Trophoblast cell (in vitro differentiated cells and primary cell): Measurements from ENCODE around the gene OPCML.

Experiments used
- DNase-seq, 2 donors: peaks; one replicate each; pipeline ENCODE4 v3.0.0-alpha.2; 2016
- H2AFZ ChIP-seq: 2 replicates; pipeline ENCODE4 v1.6.1; 2013; ENCODE audit warnings: low read length, moderate library complexity, mild to moderate bottlenecking; ENCODE audit not compliant: insufficient read depth, poor library complexity
- H2AK5ac ChIP-seq: 2 replicates; pipeline ENCODE4 v1.6.1; 2013; ENCODE audit warnings: mild to moderate bottlenecking, low read length
- H2BK120ac ChIP-seq: 2 replicates; pipeline ENCODE4 v1.6.1; 2013; ENCODE audit warnings: low read length, mild to moderate bottlenecking, moderate library complexity; ENCODE audit not compliant: insufficient read depth, poor library complexity
- H2BK12ac ChIP-seq: 2 replicates; pipeline ENCODE4 v1.6.1; 2013; ENCODE audit warnings: mild to moderate bottlenecking, low read length, moderate library complexity
- H2BK5ac ChIP-seq: 2 replicates; pipeline ENCODE4 v1.6.1; 2013; ENCODE audit warnings: low read length, low read depth, moderate library complexity, mild to moderate bottlenecking; ENCODE audit not compliant: poor library complexity
- H3K14ac ChIP-seq: 2 replicates; pipeline ENCODE4 v1.6.1; 2013; ENCODE audit warnings: mild to moderate bottlenecking, low read length
- H3K18ac ChIP-seq: 2 replicates; pipeline ENCODE4 v1.6.1; 2013; ENCODE audit warnings: mild to moderate bottlenecking, low read length
- H3K23ac ChIP-seq: 2 replicates; pipeline ENCODE4 v1.6.1; 2013; ENCODE audit warnings: low read length
- H3K27ac ChIP-seq: 2 replicates; pipeline ENCODE4 v1.5.1; 2013; ENCODE audit warnings: low read depth, mild to moderate bottlenecking, inconsistent platforms, low read length, moderate library complexity
- H3K27me3 ChIP-seq: 2 replicates; pipeline ENCODE4 v1.6.1; 2013; ENCODE audit warnings: inconsistent platforms, mild to moderate bottlenecking, low read length, moderate library complexity; ENCODE audit not compliant: insufficient read depth
- H3K36me3 ChIP-seq, 2 experiments: 1 replicate in 1 of 2; 2 replicates in 1 of 2; pipeline ENCODE4 v1.6.1; 2013; ENCODE audit warnings: low read length in 2 of 2, mild to moderate bottlenecking in 2 of 2, moderate library complexity in 1 of 2; ENCODE audit not compliant: insufficient read depth in 2 of 2, control insufficient read depth in 1 of 2
- H3K4ac ChIP-seq: 2 replicates; pipeline ENCODE4 v1.6.1; 2013; ENCODE audit warnings: low read depth, mild to moderate bottlenecking, low read length, moderate library complexity
- H3K4me1 ChIP-seq, 2 experiments: 1 replicate in 1 of 2; 2 replicates in 1 of 2; pipeline ENCODE4 v1.6.1; 2013; ENCODE audit warnings: low read length in 2 of 2, mild to moderate bottlenecking in 2 of 2, moderate library complexity in 1 of 2; ENCODE audit not compliant: insufficient read depth in 2 of 2, control insufficient read depth in 1 of 2
- H3K4me2 ChIP-seq: 2 replicates; pipeline ENCODE4 v1.6.1; 2013; ENCODE audit warnings: inconsistent platforms, mild to moderate bottlenecking, low read length, moderate library complexity
- H3K4me3 ChIP-seq: 2 replicates; pipeline ENCODE4 v1.5.1; 2013; ENCODE audit warnings: mild to moderate bottlenecking, low read depth, low read length, inconsistent platforms
- H3K79me1 ChIP-seq: one replicate; pipeline ENCODE4 v1.6.1; 2013; ENCODE audit warnings: low read length
- H3K79me2 ChIP-seq: 2 replicates; pipeline ENCODE4 v1.6.1; 2013; ENCODE audit warnings: low read length, mild to moderate bottlenecking; ENCODE audit not compliant: control insufficient read depth, insufficient read depth, poor library complexity
- H3K9ac ChIP-seq: 2 replicates; pipeline ENCODE4 v1.6.1; 2013; ENCODE audit warnings: mild to moderate bottlenecking, low read length
- H3K9me3 ChIP-seq: 2 replicates; pipeline ENCODE4 v1.6.1; 2013; ENCODE audit warnings: low read depth, mild to moderate bottlenecking, control low read depth, inconsistent platforms, low read length; ENCODE audit not compliant: insufficient read depth
- H4K12ac ChIP-seq: 2 replicates; pipeline ENCODE4 v1.6.1; 2013; ENCODE audit warnings: low read depth, mild to moderate bottlenecking, low read length, moderate library complexity
- H4K8ac ChIP-seq: 2 replicates; pipeline ENCODE4 v1.6.1; 2013; ENCODE audit warnings: low read depth, mild to moderate bottlenecking, low read length, moderate library complexity
- H4K91ac ChIP-seq: one replicate; pipeline ENCODE4 v1.6.1; 2013; ENCODE audit warnings: low read depth, mild to moderate bottlenecking, low read length, moderate library complexity
- WGBS: extraction: QIAGEN DNeasy Blood & Tissue Kit; methylation state at CpG from one replicate; pipeline ENCODE4 v1.1.7; 2013; ENCODE audit warnings: missing lambda C conversion rate; ENCODE audit not compliant: insufficient read length, insufficient coverage; ENCODE audit errors: extremely low coverage; 5-methylcytosine and 5-hydroxymethylcytosine counted together

Gene OPCML

DNA sequence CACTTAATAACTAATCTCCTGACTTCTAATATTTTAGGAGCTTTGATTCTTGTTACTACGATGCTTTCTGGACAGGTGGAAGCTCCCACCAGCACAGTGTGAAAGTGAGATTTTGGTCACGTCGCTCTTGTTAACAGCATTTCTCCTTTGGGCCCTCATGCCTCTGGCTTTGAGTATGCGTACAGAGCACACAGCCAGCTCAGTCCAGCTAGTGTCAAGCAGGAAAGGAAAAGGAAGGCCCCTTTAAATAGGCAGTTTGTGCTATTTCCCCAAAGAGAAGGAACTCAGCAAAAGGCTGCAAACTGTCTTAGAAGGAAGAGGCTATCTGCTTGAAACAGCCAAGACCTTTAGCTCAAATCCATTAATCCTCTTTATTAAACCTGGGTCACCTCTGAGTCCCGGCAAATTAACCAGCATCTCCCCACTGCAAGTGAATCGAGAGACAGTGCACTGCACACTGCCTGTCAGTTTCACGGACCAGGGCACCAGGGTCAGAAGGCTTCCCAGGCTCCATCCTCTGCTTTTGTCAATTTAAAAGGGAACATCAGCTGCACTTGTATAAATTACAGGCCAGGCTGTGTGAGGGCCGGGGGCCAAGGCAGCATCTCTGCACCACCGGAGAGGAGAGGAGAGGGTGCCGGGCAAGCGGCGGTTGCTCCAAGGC is 34.7 kb downstream of the OPCML start:
- Histone ChIP-seq H3K14ac (no peak overlapping the region), H3K9me3 (no peaks in the 10 kb centered on the region), H3K23ac (no peak overlapping the region), H3K9ac (no peak overlapping the region), H3K4me1 (no peaks in the 10 kb centered on the region), H3K4ac (no peak overlapping the region), H4K12ac (no peak overlapping the region), H2BK5ac (no peak overlapping the region), H3K18ac (no peak overlapping the region), H3K79me2 (no peaks in the 10 kb centered on the region), H2AFZ (no peak overlapping the region), H3K4me2 (no peak overlapping the region), H2BK120ac (no peak overlapping the region), H3K36me3 (no peaks in the 10 kb centered on the region), H3K27ac (no peak overlapping the region), H3K27me3 (no peaks in the 10 kb centered on the region), H3K79me1 (no peaks in the 10 kb centered on the region), H3K4me3 (no peak overlapping the region), H4K8ac (no peak overlapping the region), H4K91ac (no peak overlapping the region), H2AK5ac (no peak overlapping the region), H2BK12ac (no peak overlapping the region)
- no CpG with 5 or more reads among the region's 12 CpGs for WGBS
- DNase-seq = no peak

DNA sequence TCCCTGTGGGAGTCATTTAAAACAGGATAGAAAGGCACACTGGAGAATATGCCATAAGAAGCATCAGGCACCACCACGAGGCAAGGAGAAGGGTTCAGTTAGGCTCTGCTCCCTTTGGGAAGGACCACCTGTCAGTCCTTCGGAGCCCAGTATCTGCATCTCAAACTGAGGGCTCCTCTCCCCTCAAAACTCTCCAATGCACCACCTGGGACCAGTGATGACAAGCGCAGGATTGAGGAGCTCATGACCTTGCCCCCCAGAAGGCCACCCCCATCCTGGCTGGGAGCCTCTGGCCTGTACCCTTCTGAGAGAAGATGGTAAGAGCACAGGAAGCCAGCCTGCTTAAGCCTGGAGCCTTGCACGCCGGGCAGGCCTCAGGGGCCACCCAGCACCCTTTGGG is 39.4 kb downstream of the OPCML start:
- Histone ChIP-seq H3K4ac (no peak overlapping the region), H3K27ac (no peak overlapping the region), H3K9me3 (no peaks in the 10 kb centered on the region), H3K79me2 (no peaks in the 10 kb centered on the region), H2BK5ac (no peak overlapping the region), H3K18ac (no peak overlapping the region), H3K9ac (no peak overlapping the region), H4K91ac (no peak overlapping the region), H3K79me1 (no peaks in the 10 kb centered on the region), H2AFZ (no peak overlapping the region), H4K8ac (no peak overlapping the region), H4K12ac (no peak overlapping the region), H2BK12ac (no peak overlapping the region), H3K36me3 (no peaks in the 10 kb centered on the region), H3K23ac (no peak overlapping the region), H3K14ac (no peak overlapping the region), H3K27me3 (no peaks in the 10 kb centered on the region), H3K4me2 (no peak overlapping the region), H3K4me3 (no peak overlapping the region), H2BK120ac (no peak overlapping the region), H3K4me1 (peaks cover 0 to 9% of the 10 kb centered on the region in 2 experiments), H2AK5ac (no peak overlapping the region)
- WGBS = no CpG with 5 or more reads among the region's 5 CpGs
- DNase-seq = no peak

DNA sequence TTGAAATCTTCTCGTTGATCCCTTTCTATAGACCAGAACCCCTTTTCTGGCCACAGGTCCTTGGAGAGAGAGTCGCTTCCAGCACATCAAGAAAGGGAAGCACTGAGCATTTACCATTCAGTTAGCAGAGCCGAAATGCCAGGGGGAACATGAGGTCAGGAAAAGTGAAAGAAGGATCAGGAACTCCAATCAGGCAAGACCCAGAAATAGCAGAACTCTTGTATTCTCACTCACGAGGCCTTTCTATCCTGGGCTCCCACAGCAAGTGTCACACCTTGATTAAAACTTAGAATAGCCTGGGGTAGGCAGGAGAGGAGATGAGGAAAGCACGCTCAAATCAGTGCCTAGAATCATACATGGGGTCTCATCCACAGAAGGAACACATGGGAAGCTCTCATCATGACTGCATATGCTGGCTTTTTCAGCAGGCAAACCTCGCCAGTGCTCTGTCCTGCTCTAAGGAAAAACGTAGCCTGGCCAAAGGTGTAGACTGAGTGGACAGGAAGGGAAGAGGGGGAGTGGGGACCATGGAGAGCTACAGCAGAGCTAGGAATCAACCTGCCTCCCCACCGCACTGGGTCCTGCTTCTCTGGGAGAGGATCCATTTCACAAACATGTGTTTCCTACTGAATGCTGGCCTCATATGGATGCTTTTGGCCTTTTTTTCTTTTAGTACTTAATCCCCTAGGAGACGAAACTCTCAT is 40.5 kb downstream of the OPCML start:
- H4K8ac ChIP-seq = no peak overlapping the region
- H2AFZ ChIP-seq = no peak overlapping the region
- H4K12ac ChIP-seq = no peak overlapping the region
- no peak overlapping the region for H3K4me3 ChIP-seq
- no peaks in the 10 kb centered on the region for H3K79me1 ChIP-seq
- H3K36me3 ChIP-seq = no peaks in the 10 kb centered on the region
- H3K4ac ChIP-seq = no peak overlapping the region
- H2BK12ac ChIP-seq = no peak overlapping the region
- no CpG with 5 or more reads among the region's 9 CpGs for WGBS
- no peak overlapping the region for H3K23ac ChIP-seq
- no peak overlapping the region for H3K4me2 ChIP-seq
- H4K91ac ChIP-seq = no peak overlapping the region
- no peaks in the 10 kb centered on the region for H3K27me3 ChIP-seq
- no peaks in the 10 kb centered on the region for H3K79me2 ChIP-seq
- no peak overlapping the region for H2BK5ac ChIP-seq
- no peak for DNase-seq
- no peak overlapping the region for H2BK120ac ChIP-seq
- H3K9ac ChIP-seq = peak overlapping the region; percentile 24
- H3K14ac ChIP-seq = no peak overlapping the region
- H3K18ac ChIP-seq = no peak overlapping the region
- H3K4me1 ChIP-seq = peaks cover 0 to 9% of the 10 kb centered on the region in 2 experiments
- no peaks in the 10 kb centered on the region for H3K9me3 ChIP-seq
- H2AK5ac ChIP-seq = no peak overlapping the region
- H3K27ac ChIP-seq = no peak overlapping the region

DNA sequence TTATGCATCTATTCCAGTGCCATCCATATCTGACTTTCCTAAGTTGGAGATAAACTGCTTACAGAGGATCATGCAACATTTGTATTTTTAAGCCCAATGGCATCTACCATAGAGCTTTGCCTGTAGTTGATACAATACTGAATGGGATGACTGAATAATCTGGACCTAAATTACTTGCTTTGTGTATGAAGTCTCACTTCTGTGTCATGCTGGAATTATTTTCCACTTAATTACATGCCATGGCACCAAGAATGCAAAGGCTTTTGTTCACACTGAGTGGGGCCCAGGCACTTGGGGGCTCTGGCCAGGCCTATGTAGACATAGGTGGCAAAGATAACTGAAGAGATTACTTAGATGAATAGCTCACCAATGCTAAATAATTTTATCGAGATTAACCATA is 51.6 kb downstream of the OPCML start:
- no peaks in the 10 kb centered on the region for H3K4me1 ChIP-seq
- no peak overlapping the region for H3K14ac ChIP-seq
- H3K9ac ChIP-seq = no peak overlapping the region
- no peak overlapping the region for H2BK5ac ChIP-seq
- H3K4me2 ChIP-seq = no peak overlapping the region
- H2BK120ac ChIP-seq = no peak overlapping the region
- no peak overlapping the region for H2AFZ ChIP-seq
- H3K27ac ChIP-seq = no peak overlapping the region
- no peak overlapping the region for H2BK12ac ChIP-seq
- no peak overlapping the region for H3K18ac ChIP-seq
- H3K23ac ChIP-seq = no peak overlapping the region
- no peak overlapping the region for H4K8ac ChIP-seq
- no CpG with 5 or more reads among the region's 1 CpG for WGBS
- no peaks in the 10 kb centered on the region for H3K9me3 ChIP-seq
- no peaks in the 10 kb centered on the region for H3K79me1 ChIP-seq
- no peak overlapping the region for H4K12ac ChIP-seq
- no peaks in the 10 kb centered on the region for H3K79me2 ChIP-seq
- no peak overlapping the region for H2AK5ac ChIP-seq
- no peak overlapping the region for H3K4me3 ChIP-seq
- no peak overlapping the region for H4K91ac ChIP-seq
- H3K36me3 ChIP-seq = no peaks in the 10 kb centered on the region
- H3K27me3 ChIP-seq = no peaks in the 10 kb centered on the region
- no peak overlapping the region for H3K4ac ChIP-seq
- no peak for DNase-seq
